Endodermal cell (in vitro differentiated cells): Measurements from ENCODE around the gene SSR4. TPM values are rescaled to one million over a fixed set of nuclear protein-coding genes. Genes with fewer than 3 reads are reported as not detected.

Source experiments
- DNase-seq: peaks from one replicate; pipeline ENCODE4 v3.0.0-alpha.2; 2017
- H3K27ac ChIP-seq: 2 replicates; pipeline ENCODE4 v1.5.1; 2013; ENCODE audit warnings: mild to moderate bottlenecking, low read depth, low read length, moderate library complexity
- H3K27me3 ChIP-seq: 2 replicates; pipeline ENCODE4 v1.6.1; 2013; ENCODE audit warnings: mild to moderate bottlenecking, low read length, moderate library complexity; ENCODE audit not compliant: insufficient read depth, control insufficient read depth, poor library complexity, severe bottlenecking
- H3K36me3 ChIP-seq: 2 replicates; pipeline ENCODE4 v1.7.0; 2013; ENCODE audit warnings: mild to moderate bottlenecking, low read length, moderate library complexity; ENCODE audit not compliant: control insufficient read depth, insufficient read depth
- H3K4me1 ChIP-seq: one replicate; pipeline ENCODE4 v1.7.0; 2013; ENCODE audit warnings: low read length; ENCODE audit not compliant: control insufficient read depth, insufficient read depth
- H3K4me3 ChIP-seq: 2 replicates; pipeline ENCODE4 v1.5.1; 2013; ENCODE audit warnings: mild to moderate bottlenecking, low read length, moderate library complexity
- H3K9ac ChIP-seq: 2 replicates; pipeline ENCODE4 v1.6.1; 2013; ENCODE audit warnings: mild to moderate bottlenecking, low read length, moderate library complexity; ENCODE audit not compliant: poor library complexity, severe bottlenecking; ENCODE audit errors: extremely low read depth
- H3K9me3 ChIP-seq: 2 replicates; pipeline ENCODE4 v1.6.1; 2013; ENCODE audit warnings: mild to moderate bottlenecking, low read length, moderate library complexity; ENCODE audit not compliant: control insufficient read depth
- H3K27ac Mint-ChIP-seq: 2 replicates; pipeline ENCODE4 v1.8.0; 2020; ENCODE audit warnings: mixed read lengths
- H3K27me3 Mint-ChIP-seq: 2 replicates; pipeline ENCODE4 v1.8.0; 2021; ENCODE audit warnings: mild to moderate bottlenecking, mixed read lengths; ENCODE audit not compliant: insufficient read depth
- H3K36me3 Mint-ChIP-seq: 2 replicates; pipeline ENCODE4 v1.8.0; 2020; ENCODE audit warnings: low read depth, mixed read lengths
- H3K4me1 Mint-ChIP-seq: 2 replicates; pipeline ENCODE4 v1.8.0; 2020; ENCODE audit warnings: mixed read lengths
- H3K4me3 Mint-ChIP-seq: 2 replicates; pipeline ENCODE4 v1.8.0; 2020; ENCODE audit warnings: mild to moderate bottlenecking, moderate library complexity, mixed read lengths
- H3K9me3 Mint-ChIP-seq: 2 replicates; pipeline ENCODE4 v1.8.0; 2020; ENCODE audit warnings: mild to moderate bottlenecking, mixed read lengths
- CTCF ChIP-seq: fragments of 200-600 bp; sonication (generic); conservative IDR thresholded peaks from 2 replicates; pipeline ENCODE4 v1.5.0; 2021; ENCODE audit warnings: antibody characterized with exemption, mild to moderate bottlenecking
- WGBS, 2 experiments: methylation state at CpG; one replicate each; pipeline versions ENCODE4 v1.1.5 to v1.1.7; 2013; ENCODE audit warnings: missing lambda C conversion rate in 2 of 2, mixed read lengths in 1 of 2; ENCODE audit not compliant: insufficient coverage in 1 of 2, insufficient read length in 1 of 2; 5-methylcytosine and 5-hydroxymethylcytosine counted together
- total RNA-seq, 2 donors: library from RNA; stranded (reverse); fragmentation: NEBNext Ultra II Directional in 1 of 2; extraction: Animal tissue kit (Norgen Biotek cat#: 25700) in 1 of 2; gene quantifications; 2 replicates in 1 of 2; 3 replicates in 1 of 2; pipeline ENCODE4 v1.2.1, GENCODE V29; 2021

SSR4 gene
- total RNA-seq, 2 donors from 2014 or later = 220 to 236 TPM

- Mint-ChIP-seq H3K27ac (no peak overlapping the region), H3K4me1 (no peaks in the 10 kb centered on the region), H3K9me3 (peaks cover 31% of the 10 kb centered on the region), H3K36me3 (no peaks in the 10 kb centered on the region), H3K4me3 (no peak overlapping the region), H3K27me3 (no peaks in the 10 kb centered on the region)
- 88 to 93% methylated on average over 6 to 23 of the region's 23 CpGs for WGBS, 2 experiments
- Histone ChIP-seq H3K4me3 (no peak overlapping the region), H3K4me1 (no peaks in the 10 kb centered on the region), H3K9me3 (no peaks in the 10 kb centered on the region), H3K27me3 (no peaks in the 10 kb centered on the region), H3K9ac (no peak overlapping the region), H3K36me3 (no peaks in the 10 kb centered on the region), H3K27ac (no peak overlapping the region)
- DNase-seq = peak; percentile 29
- no peak for TF ChIP-seq CTCF
Observed at GRCh38 chrX:153769158-153769864, 25.2 kb upstream of the SSR4 start.

GRCh38 chrX:153769865-153770600, 24.4 kb upstream of the SSR4 start:
- no peak overlapping the region for H3K9ac ChIP-seq
- no peaks in the 10 kb centered on the region for H3K9me3 ChIP-seq
- no peak overlapping the region for H3K27ac ChIP-seq
- no peaks in the 10 kb centered on the region for H3K4me1 ChIP-seq
- DNase-seq = peak; percentile 36
- H3K36me3 Mint-ChIP-seq = no peaks in the 10 kb centered on the region
- no peaks in the 10 kb centered on the region for H3K36me3 ChIP-seq
- peaks cover 31% of the 10 kb centered on the region for H3K9me3 Mint-ChIP-seq
- no peak overlapping the region for H3K4me3 Mint-ChIP-seq
- H3K27me3 ChIP-seq = no peaks in the 10 kb centered on the region
- H3K4me3 ChIP-seq = no peak overlapping the region
- WGBS, 2 experiments = 80 to 91% methylated on average over 2 to 24 of the region's 25 CpGs
- H3K4me1 Mint-ChIP-seq = no peaks in the 10 kb centered on the region
- H3K27me3 Mint-ChIP-seq = no peaks in the 10 kb centered on the region
- H3K27ac Mint-ChIP-seq = no peak overlapping the region
- TF ChIP-seq CTCF = no peak

- H3K9me3 Mint-ChIP-seq = peaks cover 35% of the 10 kb centered on the region
- Histone ChIP-seq H3K4me1 (no peaks in the 10 kb centered on the region), H3K4me3 (no peak overlapping the region), H3K27me3 (no peaks in the 10 kb centered on the region), H3K9ac (no peak overlapping the region), H3K27ac (no peak overlapping the region), H3K36me3 (no peaks in the 10 kb centered on the region), H3K9me3 (no peaks in the 10 kb centered on the region)
- DNase-seq = peak; percentile 30
- no peaks in the 10 kb centered on the region for H3K4me1 Mint-ChIP-seq
- 94 to 100% methylated on average over 1 to 18 of the region's 18 CpGs for WGBS, 2 experiments
- TF ChIP-seq CTCF = no peak
- no peak overlapping the region for H3K4me3 Mint-ChIP-seq
- no peaks in the 10 kb centered on the region for H3K27me3 Mint-ChIP-seq
- H3K36me3 Mint-ChIP-seq = no peaks in the 10 kb centered on the region
- H3K27ac Mint-ChIP-seq = no peak overlapping the region
Observed at GRCh38 chrX:153770601-153771414, 23.7 kb upstream of the SSR4 start.
